ENCODE data around the gene ATXN2. TPM values are rescaled to one million over a fixed set of nuclear protein-coding genes. Genes with fewer than 3 reads are reported as not detected.
A peak's percentile ranks its signal among the peaks of the same experiment; 100 is the strongest.

Gene ATXN2
- total RNA-seq, 1 donor from 2014 or later: 71.0 TPM

DNA sequence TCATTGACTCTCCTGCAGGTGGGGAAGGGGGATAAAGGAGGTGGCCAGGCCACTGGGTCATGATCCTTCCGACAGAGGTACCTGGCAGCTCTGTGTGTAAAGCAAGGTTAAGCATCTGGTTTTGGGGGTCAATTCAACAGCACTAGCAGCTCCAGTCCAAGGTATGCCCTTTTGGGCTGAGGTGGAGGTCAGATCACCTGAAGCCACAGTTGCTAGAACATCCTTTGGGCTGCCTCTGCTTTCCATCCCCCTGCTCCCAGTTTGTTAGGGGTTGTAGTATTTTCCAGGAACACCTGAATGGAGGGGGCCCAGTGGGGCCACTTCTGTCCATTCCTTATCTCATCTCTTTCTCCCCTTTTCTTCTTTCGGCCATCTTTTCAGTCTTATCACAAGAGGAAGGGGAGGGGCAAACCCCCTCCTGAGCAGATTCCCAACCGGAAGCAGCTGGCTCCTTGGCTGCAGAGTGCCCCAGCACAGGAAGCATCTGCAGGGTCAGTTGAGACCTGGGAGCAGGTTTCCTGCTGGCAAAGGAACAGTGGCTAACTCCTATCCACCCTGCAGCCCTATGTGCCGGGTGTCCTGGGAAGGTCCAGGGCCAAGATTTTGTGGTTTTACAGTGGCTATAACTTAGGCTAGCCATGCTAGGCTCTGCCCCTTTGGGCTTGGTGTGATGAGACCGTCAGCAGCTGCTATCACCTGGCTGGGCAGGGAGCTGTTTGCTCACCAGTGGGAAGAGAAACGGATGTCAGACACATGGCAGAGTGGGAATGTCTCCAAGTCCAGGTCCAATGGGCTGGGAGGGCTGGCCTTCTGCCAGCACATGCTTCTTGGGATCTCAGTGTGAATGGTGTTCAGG, 153.2 kb downstream of the ATXN2 start:
- Mint-ChIP-seq H3K36me3 (ENCODE audit: low read depth) (peaks cover 5% of the 10 kb centered on the region), H3K27ac (ENCODE audit: unreplicated experiment) (peak overlapping the region; percentile 72), H3K4me1 (peaks cover 7% of the 10 kb centered on the region), H3K9me3 (no peaks in the 10 kb centered on the region), H3K4me3 (peak overlapping the region; percentile 23), H3K27me3 (ENCODE audit: low read depth) (no peaks in the 10 kb centered on the region)
- TF ChIP-seq, protein P1, sequence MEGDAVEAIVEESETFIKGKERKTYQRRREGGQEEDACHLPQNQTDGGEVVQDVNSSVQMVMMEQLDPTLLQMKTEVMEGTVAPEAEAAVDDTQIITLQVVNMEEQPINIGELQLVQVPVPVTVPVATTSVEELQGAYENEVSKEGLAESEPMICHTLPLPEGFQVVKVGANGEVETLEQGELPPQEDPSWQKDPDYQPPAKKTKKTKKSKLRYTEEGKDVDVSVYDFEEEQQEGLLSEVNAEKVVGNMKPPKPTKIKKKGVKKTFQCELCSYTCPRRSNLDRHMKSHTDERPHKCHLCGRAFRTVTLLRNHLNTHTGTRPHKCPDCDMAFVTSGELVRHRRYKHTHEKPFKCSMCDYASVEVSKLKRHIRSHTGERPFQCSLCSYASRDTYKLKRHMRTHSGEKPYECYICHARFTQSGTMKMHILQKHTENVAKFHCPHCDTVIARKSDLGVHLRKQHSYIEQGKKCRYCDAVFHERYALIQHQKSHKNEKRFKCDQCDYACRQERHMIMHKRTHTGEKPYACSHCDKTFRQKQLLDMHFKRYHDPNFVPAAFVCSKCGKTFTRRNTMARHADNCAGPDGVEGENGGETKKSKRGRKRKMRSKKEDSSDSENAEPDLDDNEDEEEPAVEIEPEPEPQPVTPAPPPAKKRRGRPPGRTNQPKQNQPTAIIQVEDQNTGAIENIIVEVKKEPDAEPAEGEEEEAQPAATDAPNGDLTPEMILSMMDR (conservative IDR thresholded peaks at IDR 0.05): no peak
- DNase-seq (ENCODE audit: low read depth, low spot score): no peak

DNA sequence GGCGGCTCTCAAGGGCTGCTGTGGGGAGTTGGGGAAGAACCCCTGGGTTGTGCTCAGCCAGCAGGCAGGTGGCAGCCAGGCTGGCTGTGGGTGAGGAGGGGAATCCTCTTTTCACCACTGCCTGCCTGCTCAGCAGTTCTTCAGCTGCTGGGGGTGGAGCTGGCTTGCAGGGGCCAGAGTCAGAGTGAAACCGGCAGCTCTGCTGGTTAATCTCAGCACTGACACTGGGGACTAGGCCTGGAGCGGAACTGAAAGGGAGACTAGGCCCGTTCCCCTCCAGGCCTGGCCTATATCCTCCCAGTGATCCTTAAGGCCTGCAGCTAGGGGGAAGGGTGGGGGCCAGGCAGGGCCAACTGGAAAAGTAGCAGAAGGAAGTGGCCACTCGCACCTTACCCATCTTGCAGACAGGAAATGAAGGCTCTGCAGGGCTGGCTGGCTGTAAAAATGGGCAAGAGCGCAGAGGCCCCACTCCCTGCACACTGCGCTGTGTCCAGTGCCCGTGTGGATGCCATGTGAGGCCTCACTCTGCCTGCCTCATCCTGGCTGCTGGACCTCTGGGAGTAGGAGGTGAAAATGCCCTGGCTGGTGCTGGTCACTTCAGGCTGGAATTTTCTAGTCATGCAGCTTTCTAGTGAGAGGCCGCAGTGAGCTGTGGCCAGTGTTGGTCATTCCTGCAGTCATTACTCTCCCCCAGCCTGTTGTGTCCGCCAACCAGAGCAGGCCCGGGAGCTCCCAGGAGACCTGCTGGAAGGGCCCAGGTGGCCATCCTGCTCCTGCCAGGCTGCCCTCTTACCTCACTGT, 154.0 kb downstream of the ATXN2 start:
- Mint-ChIP-seq H3K27ac (ENCODE audit: unreplicated experiment) (no peak overlapping the region), H3K27me3 (ENCODE audit: low read depth) (no peaks in the 10 kb centered on the region), H3K4me1 (peaks cover 14% of the 10 kb centered on the region), H3K9me3 (no peaks in the 10 kb centered on the region), H3K4me3 (no peak overlapping the region), H3K36me3 (ENCODE audit: low read depth) (peaks cover 5% of the 10 kb centered on the region)
- no peak for DNase-seq (ENCODE audit: low read depth, low spot score)
- TF ChIP-seq, protein P1 (conservative IDR thresholded peaks at IDR 0.05): no peak

DNA sequence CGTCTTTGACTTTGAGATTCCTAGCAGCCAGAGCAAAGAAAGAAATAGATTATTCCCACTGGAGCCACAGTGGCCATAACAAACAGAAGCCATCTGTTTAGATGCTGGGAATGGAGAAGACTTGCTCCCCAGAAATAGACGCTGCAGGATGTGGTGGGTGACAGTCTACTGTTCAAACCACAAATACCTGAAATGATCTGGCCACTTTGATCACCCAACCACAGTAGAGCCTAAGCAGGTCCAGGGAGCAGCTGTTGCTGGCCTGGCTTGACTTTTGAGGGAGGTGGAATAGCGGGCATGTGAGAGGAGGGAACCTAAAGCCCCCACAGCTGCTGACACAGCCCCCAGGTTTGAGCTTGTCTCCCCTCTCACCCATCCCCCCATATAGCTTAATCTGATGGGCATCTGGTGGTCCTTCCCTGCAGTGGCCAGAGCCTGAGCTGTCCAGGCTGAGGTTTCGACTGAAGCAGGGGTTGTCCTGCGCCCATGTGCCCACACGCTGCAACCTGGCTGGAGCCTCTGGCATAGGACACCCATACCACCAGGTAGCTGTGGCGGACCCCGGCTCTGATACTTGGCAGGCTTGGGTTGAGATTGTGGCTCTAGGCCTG, 154.7 kb downstream of the ATXN2 start:
- DNase-seq (ENCODE audit: low read depth, low spot score): no peak
- TF ChIP-seq, protein P1 (conservative IDR thresholded peaks at IDR 0.05): no peak
- Mint-ChIP-seq H3K4me3 (no peak overlapping the region), H3K27ac (ENCODE audit: unreplicated experiment) (no peak overlapping the region), H3K36me3 (ENCODE audit: low read depth) (peaks cover 5% of the 10 kb centered on the region), H3K4me1 (peaks cover 18% of the 10 kb centered on the region), H3K9me3 (no peaks in the 10 kb centered on the region), H3K27me3 (ENCODE audit: low read depth) (no peaks in the 10 kb centered on the region)

DNA sequence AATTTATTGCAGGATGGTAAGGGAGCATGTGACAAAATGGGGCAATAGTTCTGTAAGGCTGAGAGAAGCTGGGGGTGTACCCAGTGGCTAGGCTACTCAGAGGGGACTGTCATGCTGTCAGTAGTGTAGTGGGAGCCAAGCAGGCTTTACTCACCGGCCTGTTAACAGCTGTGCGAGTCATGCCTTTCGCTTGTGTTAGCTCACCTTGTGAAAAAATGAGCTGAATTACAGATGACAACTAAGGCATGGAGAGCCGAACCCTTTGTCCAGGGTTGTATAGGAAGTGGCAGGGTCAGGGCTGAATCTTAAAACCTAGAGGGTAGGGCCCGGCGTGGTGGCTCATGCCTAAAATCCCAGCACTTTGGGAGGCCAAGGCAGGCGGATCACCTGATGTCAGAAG, 155.5 kb downstream of the ATXN2 start:
- Mint-ChIP-seq H3K4me1 (peaks cover 21% of the 10 kb centered on the region), H3K36me3 (ENCODE audit: low read depth) (peaks cover 5% of the 10 kb centered on the region), H3K9me3 (no peaks in the 10 kb centered on the region), H3K4me3 (no peak overlapping the region), H3K27me3 (ENCODE audit: low read depth) (no peaks in the 10 kb centered on the region), H3K27ac (ENCODE audit: unreplicated experiment) (no peak overlapping the region)
- no peak for DNase-seq (ENCODE audit: low read depth, low spot score)
- TF ChIP-seq, protein P1 (conservative IDR thresholded peaks at IDR 0.05): no peak

DNA sequence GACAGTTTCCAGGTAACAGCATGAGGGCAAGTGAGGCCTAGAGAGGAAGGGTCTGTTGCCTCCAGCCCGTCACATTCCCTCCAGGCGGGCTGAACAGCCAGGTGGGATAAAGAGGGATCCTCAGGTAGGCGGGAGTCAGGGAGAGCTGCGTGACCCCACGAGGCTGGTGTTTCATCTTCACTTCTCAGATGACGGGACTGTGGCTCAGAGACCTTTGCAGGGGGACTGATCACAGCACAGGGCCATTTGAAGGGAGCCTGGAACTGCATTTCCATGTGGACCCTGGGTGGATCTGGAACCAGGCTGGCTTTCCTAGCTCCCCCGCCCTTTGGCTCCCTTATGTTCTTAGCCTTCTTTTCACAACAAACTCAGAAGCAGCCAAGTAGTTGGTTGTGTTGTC, 156.0 kb downstream of the ATXN2 start:
- H3K27ac Mint-ChIP-seq (ENCODE audit: unreplicated experiment): no peak overlapping the region
- H3K4me3 Mint-ChIP-seq: no peak overlapping the region
- H3K36me3 Mint-ChIP-seq (ENCODE audit: low read depth): peaks cover 5% of the 10 kb centered on the region
- no peak for DNase-seq (ENCODE audit: low read depth, low spot score)
- no peaks in the 10 kb centered on the region for H3K9me3 Mint-ChIP-seq
- peaks cover 24% of the 10 kb centered on the region for H3K4me1 Mint-ChIP-seq
- TF ChIP-seq, protein P1 (conservative IDR thresholded peaks at IDR 0.05): no peak
- H3K27me3 Mint-ChIP-seq (ENCODE audit: low read depth): no peaks in the 10 kb centered on the region

Measured in neural crest cell (in vitro differentiated cells).